IMR-90 (cell line): ENCODE measurements around the gene TRPM7. TPM values are rescaled to one million over a fixed set of nuclear protein-coding genes. Genes with fewer than 3 reads are reported as not detected.

Experiments
- ATAC-seq: fragments of 200-7000 bp; cut with Tn5 transposase; 2 replicates; pipeline ENCODE4 v1.9.1; 2020; ENCODE audit warnings: low read depth, mild to moderate bottlenecking, moderate library complexity
- BruUV-seq: library from RNA; stranded (reverse); fragments of 400-500 nt; replicated peaks from 2 replicates; lab custom pipeline; 2021; lab: Mats Ljungman, UMichigan
- CTCF ChIA-PET: fragments of 300-600 bp; formaldehyde crosslinking; extraction: SDS; loops from one replicate; lab custom pipeline; 2021; ENCODE audit warnings: antibody characterized with exemption; lab: Yijun Ruan, JAX
- POLR2A ChIA-PET: fragments of 300-600 bp; sonication (Branson Sonifier 250); formaldehyde crosslinking; loops from one replicate; lab custom pipeline; 2022; ENCODE audit warnings: antibody characterized with exemption; ENCODE audit not compliant: unreplicated experiment; lab: Charles Lee
- DNase-seq: peaks from one replicate; pipeline ENCODE4 v3.0.0; 2013
- H2AFZ ChIP-seq: replicated peaks from 2 replicates; pipeline ENCODE3; 2013; ENCODE audit warnings: low read length, mild to moderate bottlenecking; ENCODE audit not compliant: poor library complexity
- H2AK5ac ChIP-seq: 2 replicates; pipeline ENCODE4 v1.6.1; 2013; ENCODE audit warnings: low read depth, low read length, inconsistent platforms
- H2AK9ac ChIP-seq: replicated peaks from 2 replicates; pipeline ENCODE3; 2013; ENCODE audit warnings: mild to moderate bottlenecking, low read depth, low read length, moderate library complexity; ENCODE audit not compliant: poor library complexity
- H2BK120ac ChIP-seq: 2 replicates; pipeline ENCODE4 v1.6.1; 2013; ENCODE audit warnings: low read depth, low read length, inconsistent platforms
- H2BK15ac ChIP-seq: 3 replicates; pipeline ENCODE4 v1.6.1; 2013; ENCODE audit warnings: low read depth, low read length, inconsistent platforms
- H2BK20ac ChIP-seq: 2 replicates; pipeline ENCODE4 v1.6.1; 2013; ENCODE audit warnings: low read depth, mild to moderate bottlenecking, inconsistent platforms, low read length, moderate library complexity
- H2BK5ac ChIP-seq: 2 replicates; pipeline ENCODE4 v1.6.1; 2013; ENCODE audit warnings: mild to moderate bottlenecking, low read depth, low read length, inconsistent platforms; ENCODE audit not compliant: poor library complexity, severe bottlenecking
- H3K14ac ChIP-seq: replicated peaks from 2 replicates; pipeline ENCODE4 v1.6.1; 2013; ENCODE audit warnings: low read depth, low read length, inconsistent platforms
- H3K18ac ChIP-seq: 2 replicates; pipeline ENCODE4 v1.6.1; 2013; ENCODE audit warnings: low read depth, low read length, control low read depth
- H3K23ac ChIP-seq: 2 replicates; pipeline ENCODE4 v1.6.1; 2013; ENCODE audit warnings: low read depth, low read length, inconsistent platforms
- H3K27ac ChIP-seq: 2 replicates; pipeline ENCODE4 v1.5.1; 2013; ENCODE audit warnings: mild to moderate bottlenecking, control low read depth, low read length; ENCODE audit not compliant: insufficient read depth
- H3K27me3 ChIP-seq: 2 replicates; pipeline ENCODE4 v1.6.1; 2013; ENCODE audit warnings: low read length; ENCODE audit not compliant: control insufficient read depth, insufficient read depth
- H3K36me3 ChIP-seq: 2 replicates; pipeline ENCODE4 v1.6.1; 2013; ENCODE audit warnings: low read length, mixed read lengths; ENCODE audit not compliant: control insufficient read depth, insufficient read depth
- H3K4ac ChIP-seq: 2 replicates; pipeline ENCODE4 v1.6.1; 2013; ENCODE audit warnings: low read depth, low read length, inconsistent platforms
- H3K4me1 ChIP-seq: 2 replicates; pipeline ENCODE4 v1.6.1; 2013; ENCODE audit warnings: low read length, mixed read lengths; ENCODE audit not compliant: control insufficient read depth, insufficient read depth
- H3K4me2 ChIP-seq: 2 replicates; pipeline ENCODE4 v1.6.1; 2013; ENCODE audit warnings: low read depth, mild to moderate bottlenecking, control low read depth, low read length, moderate library complexity
- H3K4me3 ChIP-seq: 2 replicates; pipeline ENCODE4 v1.5.1; 2013; ENCODE audit warnings: low read depth, mild to moderate bottlenecking, control low read depth, low read length, moderate library complexity; ENCODE audit not compliant: insufficient read depth
- H3K56ac ChIP-seq: 2 replicates; pipeline ENCODE4 v1.6.1; 2013; ENCODE audit warnings: low read length, inconsistent platforms; ENCODE audit not compliant: insufficient read depth; ENCODE audit errors: extremely low read depth
- H3K79me1 ChIP-seq, 2 experiments: 2 replicates each; pipeline ENCODE4 v1.6.1; 2013; ENCODE audit warnings: low read length in 2 of 2, inconsistent platforms in 1 of 2, low read depth in 1 of 2
- H3K9ac ChIP-seq: 2 replicates; pipeline ENCODE4 v1.6.1; 2013; ENCODE audit warnings: low read depth, low read length, control low read depth
- H3K9me1 ChIP-seq: 2 replicates; pipeline ENCODE4 v1.6.1; 2013; ENCODE audit warnings: low read length, inconsistent platforms; ENCODE audit not compliant: insufficient read depth
- H3K9me3 ChIP-seq: 2 replicates; pipeline ENCODE4 v1.6.1; 2013; ENCODE audit warnings: low read length; ENCODE audit not compliant: control insufficient read depth, insufficient read depth
- H4K20me1 ChIP-seq: 2 replicates; pipeline ENCODE4 v1.6.1; 2013; ENCODE audit warnings: low read length, inconsistent platforms; ENCODE audit not compliant: insufficient read depth
- H4K5ac ChIP-seq: 2 replicates; pipeline ENCODE4 v1.6.1; 2013; ENCODE audit warnings: mild to moderate bottlenecking, low read depth, low read length, control low read depth
- H4K8ac ChIP-seq, 2 experiments: 2 replicates each; pipeline ENCODE4 v1.6.1; 2013; ENCODE audit warnings: low read depth in 2 of 2, low read length in 2 of 2, control low read depth in 1 of 2, inconsistent platforms in 1 of 2
- H4K91ac ChIP-seq: 2 replicates; pipeline ENCODE4 v1.6.1; 2013; ENCODE audit warnings: low read depth, low read length, inconsistent platforms; ENCODE audit not compliant: insufficient read depth
- BHLHE40 ChIP-seq: fragments of 150-350 bp; IDR thresholded peaks from 2 replicates; pipeline ENCODE4 v1.6.1; 2016; ENCODE audit warnings: mild to moderate bottlenecking, low read depth, low read length
- CEBPB ChIP-seq: IDR thresholded peaks from 2 replicates; pipeline ENCODE4 v1.6.1; 2012; ENCODE audit warnings: low read depth, low read length, improper control_type of control experiment
- CHD1 ChIP-seq: IDR thresholded peaks from 2 replicates; pipeline ENCODE4 v1.6.1; 2012; ENCODE audit warnings: low read depth, low read length, improper control_type of control experiment
- FOS ChIP-seq: fragments of 150-350 bp; IDR thresholded peaks from 2 replicates; pipeline ENCODE4 v1.6.1; 2016; ENCODE audit warnings: low read depth, low read length
- MAFK ChIP-seq: IDR thresholded peaks from 2 replicates; pipeline ENCODE4 v1.6.1; 2012; ENCODE audit warnings: low read depth, low read length, improper control_type of control experiment
- MAZ ChIP-seq: IDR thresholded peaks from 2 replicates; pipeline ENCODE4 v1.6.1; 2012; ENCODE audit warnings: low read depth, mild to moderate bottlenecking, low read length, improper control_type of control experiment, moderate library complexity, borderline replicate concordance
- MXI1 ChIP-seq: IDR thresholded peaks from 2 replicates; pipeline ENCODE4 v1.6.1; 2012; ENCODE audit warnings: low read depth, mild to moderate bottlenecking, low read length, moderate library complexity, borderline replicate concordance
- NFE2L2 ChIP-seq: fragments of 150-350 bp; IDR thresholded peaks from 2 replicates; pipeline ENCODE4 v1.6.1; 2016; ENCODE audit warnings: low read depth, mild to moderate bottlenecking, low read length
- POLR2A ChIP-seq: IDR thresholded peaks from 2 replicates; pipeline ENCODE4 v1.6.1; 2012; ENCODE audit warnings: mild to moderate bottlenecking, low read depth, low read length
- RAD21 ChIP-seq: IDR thresholded peaks from 2 replicates; pipeline ENCODE4 v1.6.1; 2012; ENCODE audit warnings: low read length, improper control_type of control experiment
- RCOR1 ChIP-seq: IDR thresholded peaks from 2 replicates; pipeline ENCODE4 v1.6.1; 2012; ENCODE audit warnings: mild to moderate bottlenecking, low read length, improper control_type of control experiment; ENCODE audit not compliant: insufficient replicate concordance
- RFX5 ChIP-seq: IDR thresholded peaks from 2 replicates; pipeline ENCODE4 v1.8.0; 2012; ENCODE audit warnings: low read depth, mild to moderate bottlenecking, low read length, moderate library complexity
- SMC3 ChIP-seq: fragments of 150-350 bp; IDR thresholded peaks from 2 replicates; pipeline ENCODE4 v1.6.1; 2016; ENCODE audit warnings: low read depth, mild to moderate bottlenecking, antibody characterized with exemption, low read length, moderate library complexity
- WGBS, 2 experiments: methylation state at CpG; one replicate each; pipeline versions ENCODE4 v1.1.5 to v1.1.7; 2013; ENCODE audit warnings: missing lambda C conversion rate in 2 of 2; ENCODE audit not compliant: insufficient read length in 1 of 2; ENCODE audit errors: extremely low coverage in 2 of 2; 5-methylcytosine and 5-hydroxymethylcytosine counted together
- dilution Hi-C: fragments of 300-500 bp; cut with HindIII; formaldehyde crosslinking; loops from one replicate; pipeline ENCODE4 v1.14.3; 2018; ENCODE audit warnings: low sequenced_read_pairs; ENCODE audit not compliant: unreplicated experiment
- in situ Hi-C: fragments of 300-500 bp; cut with MboI; formaldehyde crosslinking; loops from 3 replicates; pipeline ENCODE4 v1.14.3; 2019; ENCODE audit warnings: low sequenced_read_pairs, inconsistent platforms, mixed read lengths
- intact Hi-C: fragments of 100-400 bp; cut with micrococcal nuclease; formaldehyde crosslinking; loops from 2 replicates; pipeline ENCODE4 v1.10.0; 2022
- polyA plus RNA-seq, 3 experiments: library from polyadenylated mRNA; depleted of rRNA; stranded (reverse); fragments of >200 nt; gene quantifications; 2 replicates each; pipeline ENCODE4 v1.2.3, GENCODE V29; 2012; ENCODE audit warnings: low replicate concordance in 1 of 3
- total RNA-seq: library from RNA; depleted of rRNA; stranded (reverse); fragments of >200 nt; gene quantifications from 2 replicates; pipeline ENCODE4 v1.2.3, GENCODE V29; 2012
- TF ChIP-seq, protein P1 (sequence below): fragments of 150-350 bp; IDR thresholded peaks from 2 replicates; pipeline ENCODE4 v1.6.1; 2017; ENCODE audit warnings: mild to moderate bottlenecking, antibody characterized with exemption, low read length, low read depth
- TF ChIP-seq, protein P2 (sequence below): conservative IDR thresholded peaks from 2 replicates; pipeline ENCODE4 v1.5.1; 2012; ENCODE audit warnings: mild to moderate bottlenecking, low read depth, low read length, improper control_type of control experiment
- TF ChIP-seq, protein P3 (sequence below): fragments of 150-350 bp; IDR thresholded peaks from 2 replicates; pipeline ENCODE4 v1.6.1; 2016; ENCODE audit warnings: low read depth, mild to moderate bottlenecking, low read length, moderate library complexity, borderline replicate concordance

The TRPM7 gene
- total and polyA plus RNA-seq, 2 of the 4 experiments (the other 2 are of a cell fraction) = 10.6 to 27.8 TPM

DNA sequence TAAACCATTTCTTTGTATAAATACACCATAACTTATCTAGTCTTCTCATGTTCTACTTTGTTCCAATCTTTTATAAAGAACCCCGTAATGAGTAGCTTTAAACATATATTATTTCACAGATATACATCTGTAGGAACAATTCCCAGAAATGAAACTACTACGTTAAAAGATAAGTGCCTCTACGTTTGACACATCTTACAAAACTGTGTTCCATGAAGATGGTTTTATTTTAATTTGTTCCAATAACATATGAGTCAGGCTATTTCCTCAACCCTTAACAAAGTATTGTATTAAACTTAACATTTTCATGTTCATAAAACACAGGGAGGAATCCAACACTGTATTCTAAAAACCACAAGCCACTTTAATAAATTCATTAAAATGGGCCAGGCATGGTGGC, 52.9 kb downstream of the TRPM7 start:
- H3K23ac ChIP-seq = no peak overlapping the region
- H3K36me3 ChIP-seq = peaks cover 33% of the 10 kb centered on the region
- H2BK5ac ChIP-seq = no peak overlapping the region
- no peak overlapping the region for H3K56ac ChIP-seq
- no peak overlapping the region for H3K14ac ChIP-seq
- no TSS peak for BruUV-seq
- no peak overlapping the region for H2AFZ ChIP-seq
- TF ChIP-seq CHD1 = no peak
- TF ChIP-seq CEBPB = no peak
- TF ChIP-seq, protein P1, sequence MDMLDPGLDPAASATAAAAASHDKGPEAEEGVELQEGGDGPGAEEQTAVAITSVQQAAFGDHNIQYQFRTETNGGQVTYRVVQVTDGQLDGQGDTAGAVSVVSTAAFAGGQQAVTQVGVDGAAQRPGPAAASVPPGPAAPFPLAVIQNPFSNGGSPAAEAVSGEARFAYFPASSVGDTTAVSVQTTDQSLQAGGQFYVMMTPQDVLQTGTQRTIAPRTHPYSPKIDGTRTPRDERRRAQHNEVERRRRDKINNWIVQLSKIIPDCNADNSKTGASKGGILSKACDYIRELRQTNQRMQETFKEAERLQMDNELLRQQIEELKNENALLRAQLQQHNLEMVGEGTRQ = no peak
- TF ChIP-seq RCOR1 = no peak
- no peak for TF ChIP-seq MAFK
- no peak for TF ChIP-seq RAD21
- no peak for TF ChIP-seq RFX5
- TF ChIP-seq, protein P2, sequence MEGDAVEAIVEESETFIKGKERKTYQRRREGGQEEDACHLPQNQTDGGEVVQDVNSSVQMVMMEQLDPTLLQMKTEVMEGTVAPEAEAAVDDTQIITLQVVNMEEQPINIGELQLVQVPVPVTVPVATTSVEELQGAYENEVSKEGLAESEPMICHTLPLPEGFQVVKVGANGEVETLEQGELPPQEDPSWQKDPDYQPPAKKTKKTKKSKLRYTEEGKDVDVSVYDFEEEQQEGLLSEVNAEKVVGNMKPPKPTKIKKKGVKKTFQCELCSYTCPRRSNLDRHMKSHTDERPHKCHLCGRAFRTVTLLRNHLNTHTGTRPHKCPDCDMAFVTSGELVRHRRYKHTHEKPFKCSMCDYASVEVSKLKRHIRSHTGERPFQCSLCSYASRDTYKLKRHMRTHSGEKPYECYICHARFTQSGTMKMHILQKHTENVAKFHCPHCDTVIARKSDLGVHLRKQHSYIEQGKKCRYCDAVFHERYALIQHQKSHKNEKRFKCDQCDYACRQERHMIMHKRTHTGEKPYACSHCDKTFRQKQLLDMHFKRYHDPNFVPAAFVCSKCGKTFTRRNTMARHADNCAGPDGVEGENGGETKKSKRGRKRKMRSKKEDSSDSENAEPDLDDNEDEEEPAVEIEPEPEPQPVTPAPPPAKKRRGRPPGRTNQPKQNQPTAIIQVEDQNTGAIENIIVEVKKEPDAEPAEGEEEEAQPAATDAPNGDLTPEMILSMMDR = no peak
- TF ChIP-seq NFE2L2 = no peak
- TF ChIP-seq MAZ = no peak
- no peak for TF ChIP-seq MXI1
- TF ChIP-seq FOS = no peak
- TF ChIP-seq POLR2A = no peak
- TF ChIP-seq, protein P3, sequence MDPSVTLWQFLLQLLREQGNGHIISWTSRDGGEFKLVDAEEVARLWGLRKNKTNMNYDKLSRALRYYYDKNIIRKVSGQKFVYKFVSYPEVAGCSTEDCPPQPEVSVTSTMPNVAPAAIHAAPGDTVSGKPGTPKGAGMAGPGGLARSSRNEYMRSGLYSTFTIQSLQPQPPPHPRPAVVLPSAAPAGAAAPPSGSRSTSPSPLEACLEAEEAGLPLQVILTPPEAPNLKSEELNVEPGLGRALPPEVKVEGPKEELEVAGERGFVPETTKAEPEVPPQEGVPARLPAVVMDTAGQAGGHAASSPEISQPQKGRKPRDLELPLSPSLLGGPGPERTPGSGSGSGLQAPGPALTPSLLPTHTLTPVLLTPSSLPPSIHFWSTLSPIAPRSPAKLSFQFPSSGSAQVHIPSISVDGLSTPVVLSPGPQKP = no peak
- TF ChIP-seq BHLHE40 = no peak
- no peak for TF ChIP-seq SMC3
- dilution Hi-C loops = no loop called here
- no peak overlapping the region for H2BK15ac ChIP-seq
- H2BK20ac ChIP-seq = no peak overlapping the region
- ChIA-PET CTCF (no interaction called here), POLR2A (no interaction called here)
- H4K91ac ChIP-seq = no peak overlapping the region
- H2BK120ac ChIP-seq = no peak overlapping the region
- no CpG with 5 or more reads among the region's 3 CpGs for WGBS, 2 experiments
- H3K18ac ChIP-seq = no peak overlapping the region
- H3K4me3 ChIP-seq = no peak overlapping the region
- no peaks in the 10 kb centered on the region for H3K9me3 ChIP-seq
- no peaks in the 10 kb centered on the region for H3K4me1 ChIP-seq
- intact Hi-C loops = no loop called here
- H3K27ac ChIP-seq = 0 out of 2 replicates have a peak overlapping the region, but pooled peaks have one; percentile 18
- no peak overlapping the region for H2AK5ac ChIP-seq
- DNase-seq = peak; percentile 25
- H3K27me3 ChIP-seq = no peaks in the 10 kb centered on the region
- no peak overlapping the region for H3K4me2 ChIP-seq
- H3K4ac ChIP-seq = no peak overlapping the region
- in situ Hi-C loops = no loop called here
- no peak overlapping the region for H4K8ac ChIP-seq
- peaks cover 2 to 10% of the 10 kb centered on the region in 2 experiments; a peak in 2 of 4 replicates for H3K79me1 ChIP-seq
- H2AK9ac ChIP-seq = no peak overlapping the region
- H4K20me1 ChIP-seq = no peaks in the 10 kb centered on the region
- peaks cover 7% of the 10 kb centered on the region for H3K9me1 ChIP-seq
- H4K5ac ChIP-seq = no peak overlapping the region
- H3K9ac ChIP-seq = no peak overlapping the region
- no peak for ATAC-seq
